ENCODE measurements around the gene PRKCH.

The PRKCH gene

DNA sequence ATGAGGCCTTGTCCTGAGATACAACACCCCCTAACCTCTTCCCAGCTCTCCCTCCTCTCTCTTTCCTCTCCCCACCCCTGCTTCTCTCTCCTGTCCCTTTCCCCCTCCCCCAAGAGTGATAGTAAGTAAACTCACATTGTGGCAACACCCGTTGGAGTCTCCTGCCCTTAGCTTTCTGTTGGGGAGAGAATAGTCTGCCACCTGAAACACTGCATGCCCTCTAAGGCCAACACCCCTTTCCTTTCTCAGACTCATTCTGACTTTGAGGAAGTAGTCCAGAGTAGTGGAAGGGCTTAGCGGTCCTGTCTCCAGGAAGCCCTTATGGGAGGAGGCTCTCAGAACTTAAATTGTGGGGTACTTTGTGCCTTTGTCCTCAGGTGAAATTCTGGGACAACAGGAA is 95.2 kb downstream of the PRKCH start:
- Histone ChIP-seq H2BK12ac (ENCODE audit: low read length) (no peak overlapping the region), H3K27ac (replicated peaks; ENCODE audit: low read length) (no peak overlapping the region), H4K8ac (ENCODE audit: low read depth, low read length) (no peak overlapping the region), H3K4me3 (ENCODE audit: low read length in 2 of 2) (no peak overlapping the region), H3K27me3 (ENCODE audit: control insufficient read depth in 3 of 3, insufficient read depth in 3 of 3, low read depth in 1 of 3, low read length in 3 of 3) (peaks cover 0 to 14% (median 0%) of the 10 kb centered on the region in 3 experiments), H2BK15ac (ENCODE audit: low read length) (no peak overlapping the region), H2BK5ac (ENCODE audit: low read length) (no peak overlapping the region), H2BK120ac (ENCODE audit: low read depth, low read length) (no peak overlapping the region), H3K4me1 (ENCODE audit: control insufficient read depth in 2 of 2, insufficient read depth in 1 of 2, low read depth in 1 of 2, low read length in 2 of 2) (no peaks in the 10 kb centered on the region), H3K4me2 (ENCODE audit: insufficient read depth, low read length, poor library complexity, severe bottlenecking) (no peak overlapping the region), H3K36me3 (replicated peaks in 1 of 2; ENCODE audit: control insufficient read depth in 2 of 2, insufficient read depth in 2 of 2, low read length in 2 of 2) (no peaks in the 10 kb centered on the region), H3K4ac (ENCODE audit: low read length) (no peak overlapping the region), H2AK5ac (ENCODE audit: low read depth, low read length) (no peak overlapping the region), H2AFZ (ENCODE audit: low read length) (no peak overlapping the region), H3K18ac (ENCODE audit: low read length) (no peak overlapping the region), H4K91ac (ENCODE audit: low read depth, low read length, poor library complexity) (no peak overlapping the region), H3K9me3 (replicated peaks in 1 of 2; ENCODE audit: control insufficient read depth in 2 of 2, insufficient read depth in 1 of 2, low read depth in 1 of 2, low read length in 2 of 2) (no peaks in the 10 kb centered on the region), H3K23ac (ENCODE audit: low read depth, low read length, poor library complexity) (no peak overlapping the region), H3K79me1 (ENCODE audit: low read depth, low read length) (no peaks in the 10 kb centered on the region), H3K14ac (ENCODE audit: low read length) (no peak overlapping the region), H3K9ac (ENCODE audit: low read depth, low read length, poor library complexity) (no peak overlapping the region)
- DNase-seq (ENCODE audit: low spot score), result no peak
- no CpG with 5 or more reads among the region's 2 CpGs for WGBS, 2 donors (ENCODE audit: extremely low coverage in 2 of 2, insufficient read length in 2 of 2, insufficient replicate concordance in 1 of 2)

DNA sequence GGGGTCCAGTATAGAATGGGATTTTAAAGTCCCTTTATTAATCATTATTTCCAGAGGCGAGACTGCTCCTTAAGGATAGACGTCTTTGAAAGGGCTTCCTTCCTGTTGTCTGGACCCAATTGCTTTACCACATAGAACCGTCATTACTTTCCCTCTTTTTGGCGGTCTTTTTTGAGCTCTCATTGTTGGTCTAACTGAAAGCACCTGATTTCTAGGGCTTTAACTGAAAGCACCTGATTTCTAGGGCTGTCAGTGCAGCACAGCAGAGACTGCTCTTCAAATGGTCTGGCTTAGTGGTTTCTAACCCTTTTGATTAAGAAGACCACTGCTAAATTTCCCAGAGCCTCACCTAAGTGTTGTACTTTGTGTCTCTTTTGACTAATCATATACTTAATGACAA is 95.8 kb downstream of the PRKCH start:
- Histone ChIP-seq H3K9me3 (replicated peaks in 1 of 2; ENCODE audit: control insufficient read depth in 2 of 2, insufficient read depth in 1 of 2, low read depth in 1 of 2, low read length in 2 of 2) (no peaks in the 10 kb centered on the region), H3K18ac (ENCODE audit: low read length) (no peak overlapping the region), H2BK15ac (ENCODE audit: low read length) (no peak overlapping the region), H3K14ac (ENCODE audit: low read length) (no peak overlapping the region), H2AK5ac (ENCODE audit: low read depth, low read length) (no peak overlapping the region), H2BK5ac (ENCODE audit: low read length) (no peak overlapping the region), H4K8ac (ENCODE audit: low read depth, low read length) (no peak overlapping the region), H3K9ac (ENCODE audit: low read depth, low read length, poor library complexity) (no peak overlapping the region), H3K23ac (ENCODE audit: low read depth, low read length, poor library complexity) (no peak overlapping the region), H3K27ac (replicated peaks; ENCODE audit: low read length) (no peak overlapping the region), H4K91ac (ENCODE audit: low read depth, low read length, poor library complexity) (no peak overlapping the region), H2BK12ac (ENCODE audit: low read length) (no peak overlapping the region), H2BK120ac (ENCODE audit: low read depth, low read length) (no peak overlapping the region), H3K4me1 (ENCODE audit: control insufficient read depth in 2 of 2, insufficient read depth in 1 of 2, low read depth in 1 of 2, low read length in 2 of 2) (no peaks in the 10 kb centered on the region), H3K27me3 (ENCODE audit: control insufficient read depth in 3 of 3, insufficient read depth in 3 of 3, low read depth in 1 of 3, low read length in 3 of 3) (peaks cover 0 to 14% (median 0%) of the 10 kb centered on the region in 3 experiments), H3K4me3 (ENCODE audit: low read length in 2 of 2) (no peak overlapping the region), H3K79me1 (ENCODE audit: low read depth, low read length) (no peaks in the 10 kb centered on the region), H3K4me2 (ENCODE audit: insufficient read depth, low read length, poor library complexity, severe bottlenecking) (no peak overlapping the region), H3K4ac (ENCODE audit: low read length) (no peak overlapping the region), H2AFZ (ENCODE audit: low read length) (no peak overlapping the region), H3K36me3 (replicated peaks in 1 of 2; ENCODE audit: control insufficient read depth in 2 of 2, insufficient read depth in 2 of 2, low read length in 2 of 2) (no peaks in the 10 kb centered on the region)
- WGBS, 2 donors (ENCODE audit: extremely low coverage in 2 of 2, insufficient read length in 2 of 2, insufficient replicate concordance in 1 of 2), result no CpG with 5 or more reads among the region's 4 CpGs
- DNase-seq (ENCODE audit: low spot score), result no peak

DNA sequence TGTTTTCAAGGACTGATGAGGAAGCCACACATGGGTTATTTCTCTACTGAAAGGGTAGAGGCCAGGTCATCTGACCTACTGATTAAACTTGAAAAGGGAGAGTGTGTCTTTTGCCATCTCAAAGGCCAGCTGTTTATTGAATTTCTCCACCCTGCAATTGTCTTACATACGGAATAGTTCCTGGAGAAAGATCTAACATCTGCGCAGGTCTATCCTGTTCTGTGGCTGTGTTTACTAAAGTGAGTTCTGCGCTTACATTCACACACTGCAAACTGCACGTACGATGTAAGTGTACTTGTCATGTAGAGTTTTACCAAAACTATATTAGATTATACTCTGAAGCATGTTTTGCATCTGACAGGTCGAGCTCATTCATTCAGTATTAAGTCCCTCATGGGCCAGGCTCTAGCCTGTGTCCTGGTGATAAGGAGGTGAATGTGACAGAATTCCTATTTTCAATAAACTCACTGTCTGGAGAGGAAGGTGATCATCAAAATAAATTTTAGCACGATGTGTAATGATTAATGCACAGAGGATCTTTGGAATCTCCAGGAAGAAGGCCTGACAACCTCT is 96.6 kb downstream of the PRKCH start:
- no peak overlapping the region for H2BK15ac ChIP-seq (ENCODE audit: low read length)
- H3K36me3 ChIP-seq (replicated peaks in 1 of 2; ENCODE audit: control insufficient read depth in 2 of 2, insufficient read depth in 2 of 2, low read length in 2 of 2), result no peaks in the 10 kb centered on the region
- no peak overlapping the region for H4K8ac ChIP-seq (ENCODE audit: low read depth, low read length)
- no peak overlapping the region for H3K9ac ChIP-seq (ENCODE audit: low read depth, low read length, poor library complexity)
- no peak overlapping the region for H3K27ac ChIP-seq (replicated peaks; ENCODE audit: low read length)
- H3K27me3 ChIP-seq (ENCODE audit: control insufficient read depth in 3 of 3, insufficient read depth in 3 of 3, low read depth in 1 of 3, low read length in 3 of 3), result peaks cover 0 to 13% (median 0%) of the 10 kb centered on the region in 3 experiments
- H3K4me1 ChIP-seq (ENCODE audit: control insufficient read depth in 2 of 2, insufficient read depth in 1 of 2, low read depth in 1 of 2, low read length in 2 of 2), result no peaks in the 10 kb centered on the region
- H3K14ac ChIP-seq (ENCODE audit: low read length), result no peak overlapping the region
- DNase-seq (ENCODE audit: low spot score), result no peak
- no peak overlapping the region for H2AK5ac ChIP-seq (ENCODE audit: low read depth, low read length)
- no CpG with 5 or more reads among the region's 7 CpGs for WGBS, 2 donors (ENCODE audit: extremely low coverage in 2 of 2, insufficient read length in 2 of 2, insufficient replicate concordance in 1 of 2)
- no peak overlapping the region for H2AFZ ChIP-seq (ENCODE audit: low read length)
- no peak overlapping the region for H2BK12ac ChIP-seq (ENCODE audit: low read length)
- H2BK5ac ChIP-seq (ENCODE audit: low read length), result no peak overlapping the region
- H3K4me2 ChIP-seq (ENCODE audit: insufficient read depth, low read length, poor library complexity, severe bottlenecking), result no peak overlapping the region
- H3K9me3 ChIP-seq (replicated peaks in 1 of 2; ENCODE audit: control insufficient read depth in 2 of 2, insufficient read depth in 1 of 2, low read depth in 1 of 2, low read length in 2 of 2), result no peaks in the 10 kb centered on the region
- no peak overlapping the region for H4K91ac ChIP-seq (ENCODE audit: low read depth, low read length, poor library complexity)
- no peak overlapping the region for H2BK120ac ChIP-seq (ENCODE audit: low read depth, low read length)
- no peak overlapping the region for H3K18ac ChIP-seq (ENCODE audit: low read length)
- no peak overlapping the region for H3K23ac ChIP-seq (ENCODE audit: low read depth, low read length, poor library complexity)
- H3K4ac ChIP-seq (ENCODE audit: low read length), result no peak overlapping the region
- H3K79me1 ChIP-seq (ENCODE audit: low read depth, low read length), result no peaks in the 10 kb centered on the region
- H3K4me3 ChIP-seq (ENCODE audit: low read length in 2 of 2), result no peak overlapping the region

DNA sequence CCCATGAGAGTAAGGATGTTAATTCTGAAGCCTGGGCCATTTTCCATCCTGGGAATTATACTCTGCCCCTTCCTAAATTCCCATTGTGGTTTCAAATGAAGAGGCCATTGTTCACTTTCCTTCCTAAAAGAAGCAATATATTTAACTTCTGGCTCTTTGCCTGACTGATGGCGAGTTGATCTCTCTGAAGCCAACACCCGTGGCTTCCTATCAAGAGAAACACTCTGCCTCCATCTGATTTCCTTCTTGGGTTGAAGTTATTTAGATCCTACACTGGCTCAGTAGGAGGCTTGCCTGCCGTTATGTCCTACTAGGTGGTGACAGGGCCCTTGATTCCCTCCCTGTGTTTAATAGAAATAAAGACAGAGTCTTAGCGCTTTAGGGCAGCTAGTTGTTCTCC is 97.4 kb downstream of the PRKCH start:
- Histone ChIP-seq H3K79me1 (ENCODE audit: low read depth, low read length) (no peaks in the 10 kb centered on the region), H4K8ac (ENCODE audit: low read depth, low read length) (no peak overlapping the region), H3K4me2 (ENCODE audit: insufficient read depth, low read length, poor library complexity, severe bottlenecking) (no peak overlapping the region), H3K36me3 (replicated peaks in 1 of 2; ENCODE audit: control insufficient read depth in 2 of 2, insufficient read depth in 2 of 2, low read length in 2 of 2) (no peaks in the 10 kb centered on the region), H2BK15ac (ENCODE audit: low read length) (no peak overlapping the region), H2BK120ac (ENCODE audit: low read depth, low read length) (no peak overlapping the region), H3K23ac (ENCODE audit: low read depth, low read length, poor library complexity) (no peak overlapping the region), H3K4me1 (ENCODE audit: control insufficient read depth in 2 of 2, insufficient read depth in 1 of 2, low read depth in 1 of 2, low read length in 2 of 2) (no peaks in the 10 kb centered on the region), H3K14ac (ENCODE audit: low read length) (no peak overlapping the region), H3K18ac (ENCODE audit: low read length) (no peak overlapping the region), H2BK12ac (ENCODE audit: low read length) (no peak overlapping the region), H3K9ac (ENCODE audit: low read depth, low read length, poor library complexity) (no peak overlapping the region), H2BK5ac (ENCODE audit: low read length) (no peak overlapping the region), H3K27me3 (ENCODE audit: control insufficient read depth in 3 of 3, insufficient read depth in 3 of 3, low read depth in 1 of 3, low read length in 3 of 3) (peaks cover 0 to 12% (median 0%) of the 10 kb centered on the region in 3 experiments), H2AK5ac (ENCODE audit: low read depth, low read length) (no peak overlapping the region), H3K4me3 (ENCODE audit: low read length in 2 of 2) (no peak overlapping the region), H4K91ac (ENCODE audit: low read depth, low read length, poor library complexity) (no peak overlapping the region), H3K4ac (ENCODE audit: low read length) (no peak overlapping the region), H3K9me3 (replicated peaks in 1 of 2; ENCODE audit: control insufficient read depth in 2 of 2, insufficient read depth in 1 of 2, low read depth in 1 of 2, low read length in 2 of 2) (no peaks in the 10 kb centered on the region), H2AFZ (ENCODE audit: low read length) (no peak overlapping the region), H3K27ac (replicated peaks; ENCODE audit: low read length) (no peak overlapping the region)
- no peak for DNase-seq (ENCODE audit: low spot score)
- no CpG with 5 or more reads among the region's 4 CpGs for WGBS, 2 donors (ENCODE audit: extremely low coverage in 2 of 2, insufficient read length in 2 of 2, insufficient replicate concordance in 1 of 2)

All from neuronal stem cell (in vitro differentiated cells).